ENCODE measurements around the gene CHML. TPM values are rescaled to one million over a fixed set of nuclear protein-coding genes. Genes with fewer than 3 reads are reported as not detected.

CHML gene
- total RNA-seq, 2 donors from 2014 or later: 8.0 to 12.4 TPM

GRCh38 chr1:241658081-241658793 is 18.1 kb upstream of the CHML start:
- Histone ChIP-seq H3K27ac (no peak overlapping the region), H3K27me3 (replicated peaks; ENCODE audit: insufficient read depth) (no peaks in the 10 kb centered on the region), H3K4me3 (no peak overlapping the region), H3K36me3 (no peaks in the 10 kb centered on the region), H3K9me3 (no peaks in the 10 kb centered on the region), H3K4me1 (ENCODE audit: control insufficient read depth in 1 of 2, low read depth in 2 of 2) (no peaks in the 10 kb centered on the region)
- no peak for DNase-seq (ENCODE audit: low spot score)
- ATAC-seq (ENCODE audit: insufficient number of reproducible peaks, low FRiP score, low read depth): no peak
- TF ChIP-seq CTCF (IDR thresholded peaks at IDR 0.05): no peak

- Histone ChIP-seq H3K9me3 (no peaks in the 10 kb centered on the region), H3K4me3 (no peak overlapping the region), H3K4me1 (ENCODE audit: control insufficient read depth in 1 of 2, low read depth in 2 of 2) (no peaks in the 10 kb centered on the region), H3K27me3 (replicated peaks; ENCODE audit: insufficient read depth) (no peaks in the 10 kb centered on the region), H3K27ac (no peak overlapping the region), H3K36me3 (no peaks in the 10 kb centered on the region)
- ATAC-seq (ENCODE audit: insufficient number of reproducible peaks, low FRiP score, low read depth): no peak
- no peak for TF ChIP-seq CTCF (IDR thresholded peaks at IDR 0.05)
- DNase-seq (ENCODE audit: low spot score): no peak
These were observed 14.5 kb upstream of the CHML start for GRCh38 chr1:241654641-241655040.

- ATAC-seq (ENCODE audit: insufficient number of reproducible peaks, low FRiP score, low read depth): no peak
- H3K4me3 ChIP-seq: no peak overlapping the region
These were observed 13.8 kb upstream of the CHML start for GRCh38 chr1:241654019-241654418.

GRCh38 chr1:241652012-241652411 is 11.8 kb upstream of the CHML start, which contains the start of gene WDR64:
Gene WDR64 (plus strand): TSS chr1:241652281. CDS start chr1:241652485, 204 bp downstream.
- no peak for TF ChIP-seq CTCF (IDR thresholded peaks at IDR 0.05)
- Histone ChIP-seq H3K27me3 (replicated peaks; ENCODE audit: insufficient read depth) (no peaks in the 10 kb centered on the region), H3K9me3 (no peaks in the 10 kb centered on the region), H3K27ac (no peak within 1 kb of the TSS), H3K4me3 (no peak within 1 kb of the TSS), H3K36me3 (no peaks in the 10 kb centered on the region), H3K4me1 (ENCODE audit: control insufficient read depth in 1 of 2, low read depth in 2 of 2) (no peaks in the 10 kb centered on the region)
- no peak for ATAC-seq (ENCODE audit: insufficient number of reproducible peaks, low FRiP score, low read depth)
- no peak for DNase-seq (ENCODE audit: low spot score)

More at GRCh38 chr1:241654019-241654418, 13.8 kb upstream of the CHML start:
- Histone ChIP-seq H3K27ac (no peak overlapping the region), H3K27me3 (replicated peaks; ENCODE audit: insufficient read depth) (no peaks in the 10 kb centered on the region), H3K4me1 (ENCODE audit: control insufficient read depth in 1 of 2, low read depth in 2 of 2) (no peaks in the 10 kb centered on the region), H3K36me3 (no peaks in the 10 kb centered on the region), H3K9me3 (no peaks in the 10 kb centered on the region)
- TF ChIP-seq CTCF (IDR thresholded peaks at IDR 0.05): no peak
- DNase-seq (ENCODE audit: low spot score): no peak

GRCh38 chr1:241648159-241648558 is 8.0 kb upstream of the CHML start:
- DNase-seq (ENCODE audit: low spot score) (no peak), ATAC-seq (ENCODE audit: insufficient number of reproducible peaks, low FRiP score, low read depth) (no peak)
- Histone ChIP-seq H3K27ac (no peak overlapping the region), H3K4me1 (ENCODE audit: control insufficient read depth in 1 of 2, low read depth in 2 of 2) (no peaks in the 10 kb centered on the region), H3K4me3 (no peak overlapping the region), H3K9me3 (no peaks in the 10 kb centered on the region), H3K36me3 (no peaks in the 10 kb centered on the region), H3K27me3 (replicated peaks; ENCODE audit: insufficient read depth) (no peaks in the 10 kb centered on the region)
- no peak for TF ChIP-seq CTCF (IDR thresholded peaks at IDR 0.05)
